HepG2 (cell line): Measurements from ENCODE around the gene KRTAP5-6. TPM values are rescaled to one million over a fixed set of nuclear protein-coding genes. Genes with fewer than 3 reads are reported as not detected.

Experiments
- ESRRA ChIP-seq: sonication (generic); formaldehyde crosslinking; IDR thresholded peaks from 2 replicates; pipeline ENCODE4 v1.5.1; 2020; ENCODE audit warnings: mild to moderate bottlenecking, low read depth, missing genetic modification reagents
- MTERF4 ChIP-seq: sonication (generic); formaldehyde crosslinking; IDR thresholded peaks from 2 replicates; pipeline ENCODE4 v1.8.0; 2023; ENCODE audit warnings: mild to moderate bottlenecking, missing genetic modification reagents
- MZF1 ChIP-seq: sonication (generic); formaldehyde crosslinking; IDR thresholded peaks from 2 replicates; pipeline ENCODE4 v1.8.1; 2023; ENCODE audit warnings: mild to moderate bottlenecking, missing genetic modification reagents, borderline replicate concordance
- NFE2L2 ChIP-seq: fragments of 150-350 bp; IDR thresholded peaks from 2 replicates; pipeline ENCODE4 v1.6.1; 2014; ENCODE audit warnings: low read length
- NR3C1 ChIP-seq: sonication (generic); formaldehyde crosslinking; IDR thresholded peaks from 2 replicates; pipeline ENCODE4 v1.4.0; 2020; ENCODE audit warnings: missing genetic modification reagents
- RFXAP ChIP-seq: sonication (generic); formaldehyde crosslinking; IDR thresholded peaks from 2 replicates; pipeline ENCODE4 v1.4.0; 2020; ENCODE audit warnings: missing genetic modification reagents, borderline replicate concordance
- STAG1 ChIP-seq: sonication (generic); formaldehyde crosslinking; IDR thresholded peaks from 2 replicates; pipeline ENCODE4 v1.4.0; 2020; ENCODE audit warnings: missing genetic modification reagents
- STAT5B ChIP-seq: sonication (generic); formaldehyde crosslinking; IDR thresholded peaks from 2 replicates; pipeline ENCODE4 v1.4.0; 2020; ENCODE audit warnings: missing genetic modification reagents
- ZFP90 ChIP-seq: sonication (generic); formaldehyde crosslinking; IDR thresholded peaks from 2 replicates; pipeline ENCODE4 v1.8.0; 2022; ENCODE audit warnings: missing genetic modification reagents, mild to moderate bottlenecking, inconsistent platforms, borderline replicate concordance
- ZHX2 ChIP-seq, 2 experiments: sonication (generic) in 1 of 2; formaldehyde crosslinking in 1 of 2; IDR thresholded peaks; 2 replicates each; pipeline versions ENCODE4 v1.6.1 to v1.9.0; 2014 to 2022; ENCODE audit warnings: antibody characterized with exemption in 1 of 2, borderline replicate concordance in 1 of 2, inconsistent platforms in 1 of 2, low read depth in 1 of 2, missing genetic modification reagents in 1 of 2
- ZNF512B ChIP-seq: sonication (generic); formaldehyde crosslinking; IDR thresholded peaks from 2 replicates; pipeline ENCODE4 v1.5.1; 2020; ENCODE audit warnings: missing genetic modification reagents, mild to moderate bottlenecking, borderline replicate concordance
- ZSCAN22 ChIP-seq: sonication (generic); formaldehyde crosslinking; IDR thresholded peaks from 2 replicates; pipeline ENCODE4 v1.4.0; 2020; ENCODE audit warnings: mild to moderate bottlenecking, missing genetic modification reagents
- polyA plus RNA-seq, 8 experiments: library from polyadenylated mRNA; depleted of rRNA in 3 of 8; stranded (reverse) in 7 of 8; unstranded in 1 of 8; fragments of >200 nt; fragmentation: Illumina TruSeq in 4 of 8; extraction: Trizol in 4 of 8; gene quantifications; 2 replicates each; pipeline versions ENCODE4 v1.2.1 to v1.2.3, GENCODE V29; 2011 to 2016; ENCODE audit warnings: low read depth in 4 of 8, missing spikeins in 1 of 8, mixed read lengths in 1 of 8; ENCODE audit not compliant: insufficient read depth in 1 of 8
- total RNA-seq, 5 experiments: library from RNA; depleted of rRNA; stranded (reverse); fragments of >200 nt; fragmentation: Illumina TruSeq; extraction: Trizol; gene quantifications; 2 replicates each; pipeline ENCODE4 v1.2.3, GENCODE V29; 2016; ENCODE audit warnings: low read depth in 1 of 5
- TF ChIP-seq, protein P1 (sequence below): IDR thresholded peaks from 2 replicates; pipeline ENCODE4 v1.6.1; 2012; ENCODE audit warnings: low read depth, low read length, improper control_type of control experiment

KRTAP5-6 gene
- total and polyA plus RNA-seq, 2 of the 13 experiments (the other 11 are each of a cell fraction or from before 2014, with no cell fraction given), result not detected

GRCh38 chr11:1693327-1694063 is 3.5 kb upstream of the KRTAP5-6 start (continued):
- TF ChIP-seq MTERF4 (CRISPR knock-in tag), result no peak
- peak; percentile 62 for TF ChIP-seq STAG1
- peak; percentile 66; the same call in 1 of the 2 replicates for TF ChIP-seq ZNF512B (CRISPR knock-in tag)
- TF ChIP-seq, protein P1, sequence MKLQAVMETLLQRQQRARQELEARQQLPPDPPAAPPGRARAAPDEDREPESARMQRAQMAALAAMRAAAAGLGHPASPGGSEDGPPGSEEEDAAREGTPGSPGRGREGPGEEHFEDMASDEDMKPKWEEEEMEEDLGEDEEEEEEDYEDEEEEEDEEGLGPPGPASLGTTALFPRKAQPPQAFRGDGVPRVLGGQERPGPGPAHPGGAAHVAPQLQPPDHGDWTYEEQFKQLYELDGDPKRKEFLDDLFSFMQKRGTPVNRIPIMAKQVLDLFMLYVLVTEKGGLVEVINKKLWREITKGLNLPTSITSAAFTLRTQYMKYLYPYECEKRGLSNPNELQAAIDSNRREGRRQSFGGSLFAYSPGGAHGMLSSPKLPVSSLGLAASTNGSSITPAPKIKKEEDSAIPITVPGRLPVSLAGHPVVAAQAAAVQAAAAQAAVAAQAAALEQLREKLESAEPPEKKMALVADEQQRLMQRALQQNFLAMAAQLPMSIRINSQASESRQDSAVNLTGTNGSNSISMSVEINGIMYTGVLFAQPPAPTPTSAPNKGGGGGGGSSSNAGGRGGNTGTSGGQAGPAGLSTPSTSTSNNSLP, result no peak
- TF ChIP-seq NR3C1 (CRISPR knock-in tag), result no peak
- TF ChIP-seq ZSCAN22, result no peak
- no peak for TF ChIP-seq ESRRA (CRISPR knock-in tag)
- no peak for TF ChIP-seq MZF1 (CRISPR knock-in tag)
- peak; percentile 61; the same call in 1 of the 2 replicates for TF ChIP-seq ZHX2 (IDR thresholded peaks at IDR 0.05; ENCODE audit: low read depth)
- no peak for TF ChIP-seq ZHX2 (CRISPR knock-in tag; IDR thresholded peaks at IDR 0.05; ENCODE audit: borderline replicate concordance)
- TF ChIP-seq ZFP90 (CRISPR knock-in tag), result no peak
- no peak for TF ChIP-seq NFE2L2
- no peak for TF ChIP-seq RFXAP (CRISPR knock-in tag)
- no peak for TF ChIP-seq STAT5B (CRISPR knock-in tag)
